ENCODE measurements around the gene AKR1C8.

The AKR1C8 gene

GRCh38 chr10:5108658-5109416, 76.1 kb downstream of the AKR1C8 start:
- DNase-seq (ENCODE audit: low spot score) = no peak

GRCh38 chr10:5107860-5108526, 77.0 kb downstream of the AKR1C8 start:
- no peak for DNase-seq (ENCODE audit: low spot score)

- DNase-seq (ENCODE audit: low spot score) = no peak
Observed at GRCh38 chr10:5106553-5106952, 78.4 kb downstream of the AKR1C8 start.

- DNase-seq (ENCODE audit: low spot score) = no peak
Observed at GRCh38 chr10:5105626-5106025, 79.3 kb downstream of the AKR1C8 start.
